Measurements from ENCODE around the gene CFAP73.
"Not testable (repeated sequence)": the region's sequence is repeated elsewhere in the genome, so short reads cannot be mapped to it uniquely, and the experiment has no call there.

Gene CFAP73

GRCh38 chr12:113113397-113113796, 36.1 kb upstream of the CFAP73 start:
- no peaks in the 10 kb centered on the region for H3K9me3 ChIP-seq (ENCODE audit: control insufficient read depth, insufficient read depth, low read length)
- H3K4me1 ChIP-seq (ENCODE audit: insufficient read depth, low read length), result peaks cover 7% of the 10 kb centered on the region; the same call in 1 of the 2 replicates
- no peak overlapping the region for H3K9ac ChIP-seq (ENCODE audit: low read depth, low read length)
- peaks cover 4% of the 10 kb centered on the region; the same call in 1 of the 2 replicates for H3K36me3 ChIP-seq (ENCODE audit: insufficient read depth, low read length)

DNA sequence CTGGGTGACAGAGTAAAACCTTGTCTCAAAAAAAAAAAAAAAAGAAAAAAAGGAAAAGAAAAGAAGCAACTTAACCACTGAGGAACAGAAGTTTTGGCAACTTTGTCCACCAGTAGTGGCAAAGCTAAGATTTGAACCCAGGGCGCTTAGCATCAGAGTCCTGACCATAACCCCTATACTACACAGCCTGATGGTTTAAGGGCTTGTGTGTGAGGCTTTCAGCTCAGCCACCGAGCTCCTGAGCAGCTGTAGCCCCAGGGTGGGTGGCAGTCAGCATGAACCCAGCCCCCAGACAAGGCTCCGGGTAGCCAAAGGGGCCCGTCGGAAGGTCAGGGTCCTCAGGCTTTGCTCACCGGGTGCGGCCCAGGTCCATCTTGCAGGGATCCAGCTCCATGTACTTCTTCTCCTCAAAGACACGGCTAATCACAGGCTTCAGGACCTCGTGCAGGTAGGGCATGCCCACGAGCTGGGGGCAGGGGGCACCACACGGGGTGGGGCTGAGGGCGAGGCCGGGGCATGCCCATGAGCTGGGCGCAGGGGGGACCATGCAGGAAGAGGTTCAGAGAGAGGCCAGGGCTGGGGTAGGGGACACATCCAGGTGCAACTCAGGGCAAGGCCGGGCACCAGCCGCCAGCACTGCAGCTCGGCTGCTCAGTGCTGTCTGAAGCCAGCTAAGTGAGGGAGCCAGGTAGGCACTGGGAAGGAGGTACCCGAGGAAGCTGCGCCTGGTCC, 34.9 kb upstream of the CFAP73 start:
- no peak overlapping the region for H3K9ac ChIP-seq (ENCODE audit: low read depth, low read length)
- no peaks in the 10 kb centered on the region for H3K9me3 ChIP-seq (ENCODE audit: control insufficient read depth, insufficient read depth, low read length)
- H3K36me3 ChIP-seq (ENCODE audit: insufficient read depth, low read length), result peaks cover 4% of the 10 kb centered on the region; the same call in 1 of the 2 replicates
- peaks cover 7% of the 10 kb centered on the region; the same call in 1 of the 2 replicates for H3K4me1 ChIP-seq (ENCODE audit: insufficient read depth, low read length)

DNA sequence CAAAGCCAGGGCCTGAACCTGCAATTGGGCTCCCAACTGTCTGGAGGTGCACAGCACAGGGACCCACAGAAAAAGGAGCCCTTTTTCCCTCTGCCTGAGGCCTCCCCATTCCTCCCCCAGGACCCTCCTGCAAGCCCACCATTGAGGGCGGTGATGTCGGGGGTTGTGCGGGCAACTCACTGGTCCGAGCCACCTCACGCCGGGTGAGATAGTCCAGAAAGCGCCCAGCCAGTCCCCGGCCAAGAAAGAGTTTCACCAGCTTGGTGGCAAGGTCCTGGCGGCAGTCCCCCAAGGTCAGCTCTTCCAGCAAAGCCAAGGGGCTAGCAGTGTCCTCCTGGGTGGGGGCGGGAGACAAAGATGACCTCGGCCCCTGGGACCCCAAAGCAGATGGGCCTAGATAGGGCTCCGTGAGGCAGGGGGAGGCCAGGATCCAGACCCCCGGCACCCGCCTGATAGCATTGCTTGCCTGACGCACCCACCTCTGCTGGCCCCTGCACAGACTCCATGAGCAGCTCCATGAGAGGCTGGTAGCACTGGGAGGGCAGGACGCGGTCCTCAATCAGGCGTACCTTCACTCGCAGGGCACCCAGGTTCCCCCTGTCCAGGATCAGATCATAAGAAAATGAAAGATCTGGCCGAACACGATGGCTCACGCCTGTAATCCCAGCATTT, 33.9 kb upstream of the CFAP73 start:
- Histone ChIP-seq H3K36me3 (ENCODE audit: insufficient read depth, low read length) (peaks cover 4% of the 10 kb centered on the region; the same call in 1 of the 2 replicates), H3K9ac (ENCODE audit: low read depth, low read length) (no peak overlapping the region), H3K9me3 (ENCODE audit: control insufficient read depth, insufficient read depth, low read length) (no peaks in the 10 kb centered on the region), H3K4me1 (ENCODE audit: insufficient read depth, low read length) (peaks cover 7% of the 10 kb centered on the region; the same call in 1 of the 2 replicates)

DNA sequence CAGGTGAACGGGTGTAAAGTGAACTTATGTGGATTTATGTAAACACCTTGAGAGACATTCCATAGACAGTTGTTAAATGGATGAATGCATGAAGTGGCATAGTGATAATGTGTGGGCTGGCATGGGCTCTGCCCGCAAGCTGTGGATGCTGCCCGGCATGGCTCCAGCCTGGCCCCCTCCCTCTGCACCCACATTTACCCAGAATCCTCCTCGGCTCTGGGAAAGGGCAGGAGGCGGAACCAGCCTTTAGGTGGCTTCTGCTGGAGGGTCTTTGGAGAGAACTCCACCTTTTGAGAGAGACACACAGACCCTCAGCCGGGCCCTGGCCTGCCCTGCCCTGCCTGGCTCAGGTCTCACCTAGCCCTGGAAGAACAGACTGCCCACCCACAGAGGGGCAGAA, 32.6 kb upstream of the CFAP73 start:
- peaks cover 4% of the 10 kb centered on the region; the same call in 1 of the 2 replicates for H3K36me3 ChIP-seq (ENCODE audit: insufficient read depth, low read length)
- H3K4me1 ChIP-seq (ENCODE audit: insufficient read depth, low read length), result peaks cover 5% of the 10 kb centered on the region; the same call in 1 of the 2 replicates
- H3K9ac ChIP-seq (ENCODE audit: low read depth, low read length), result no peak overlapping the region
- no peaks in the 10 kb centered on the region for H3K9me3 ChIP-seq (ENCODE audit: control insufficient read depth, insufficient read depth, low read length)

- not testable (repeated sequence) for H3K9me3 ChIP-seq (ENCODE audit: control insufficient read depth, insufficient read depth, low read length)
Observed at GRCh38 chr12:113117684-113118083, 31.8 kb upstream of the CFAP73 start.

DNA sequence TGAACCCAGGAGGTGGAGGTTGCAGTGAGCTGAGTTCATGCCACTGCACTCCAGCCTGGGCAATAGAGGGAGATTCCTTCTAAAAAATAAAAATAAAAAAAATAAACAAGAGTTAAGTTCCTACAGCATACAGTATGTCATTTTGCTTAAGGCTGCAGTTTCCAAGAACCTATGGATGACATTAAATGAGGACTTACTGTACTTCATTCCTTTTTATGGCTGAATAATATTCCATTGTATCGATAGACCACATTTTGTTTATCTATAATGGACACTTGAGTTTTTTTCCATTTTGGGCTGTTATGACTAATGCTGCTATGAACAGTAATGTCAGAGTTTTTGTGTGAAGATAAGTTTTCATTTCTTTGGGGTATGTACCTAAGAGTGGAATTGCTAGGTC, 31.4 kb upstream of the CFAP73 start:
- Histone ChIP-seq H3K4me1 (ENCODE audit: insufficient read depth, low read length) (no peaks in the 10 kb centered on the region), H3K9ac (ENCODE audit: low read depth, low read length) (no peak overlapping the region), H3K9me3 (ENCODE audit: control insufficient read depth, insufficient read depth, low read length) (no peaks in the 10 kb centered on the region), H3K36me3 (ENCODE audit: insufficient read depth, low read length) (peaks cover 4% of the 10 kb centered on the region; the same call in 1 of the 2 replicates)

More at GRCh38 chr12:113117684-113118083, 31.8 kb upstream of the CFAP73 start:
- not testable (repeated sequence) for H3K4me1 ChIP-seq (ENCODE audit: insufficient read depth, low read length); H3K36me3 ChIP-seq (ENCODE audit: insufficient read depth, low read length); H3K9ac ChIP-seq (ENCODE audit: low read depth, low read length)

- no peaks in the 10 kb centered on the region for H3K4me1 ChIP-seq (ENCODE audit: insufficient read depth, low read length)
- peaks cover 3% of the 10 kb centered on the region; the same call in 1 of the 2 replicates for H3K36me3 ChIP-seq (ENCODE audit: insufficient read depth, low read length)
- H3K9me3 ChIP-seq (ENCODE audit: control insufficient read depth, insufficient read depth, low read length), result no peaks in the 10 kb centered on the region
- no peak overlapping the region for H3K9ac ChIP-seq (ENCODE audit: low read depth, low read length)
Observed at GRCh38 chr12:113119980-113120669, 29.4 kb upstream of the CFAP73 start.

DNA sequence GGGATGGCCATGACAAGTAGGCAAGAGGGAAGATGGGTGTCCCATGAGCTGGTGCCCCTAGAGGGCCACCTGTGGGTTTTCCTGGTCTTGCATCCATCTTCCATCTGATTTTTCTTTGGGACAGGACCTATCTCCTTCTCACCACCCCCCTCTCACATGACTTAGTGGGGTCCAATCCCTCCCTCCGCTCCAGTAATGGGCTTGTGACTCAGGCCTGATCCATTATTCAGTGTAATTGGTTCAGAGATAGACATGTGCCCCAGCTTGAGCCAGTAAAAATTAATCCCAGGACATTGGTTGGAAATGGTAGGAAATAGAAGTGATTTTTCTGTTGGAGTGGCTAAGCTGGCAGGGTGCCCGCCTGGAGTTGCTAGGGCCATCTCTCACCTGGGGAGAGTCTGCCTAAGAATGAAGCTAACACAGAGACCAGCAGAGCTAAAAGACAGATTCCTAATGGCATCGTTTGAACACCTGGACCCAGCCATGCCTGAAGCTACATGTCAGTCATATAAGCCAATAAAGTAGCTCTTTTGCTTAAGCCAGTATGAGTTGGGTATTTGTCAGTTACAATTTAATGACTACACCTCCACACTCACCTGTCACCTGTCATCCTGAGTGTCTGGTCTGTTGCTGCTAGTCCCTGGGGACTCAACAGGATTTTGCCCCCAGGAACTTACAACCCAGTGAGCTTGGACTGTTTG, 28.7 kb upstream of the CFAP73 start:
- no peaks in the 10 kb centered on the region for H3K9me3 ChIP-seq (ENCODE audit: control insufficient read depth, insufficient read depth, low read length)
- no peak overlapping the region for H3K9ac ChIP-seq (ENCODE audit: low read depth, low read length)
- no peaks in the 10 kb centered on the region for H3K4me1 ChIP-seq (ENCODE audit: insufficient read depth, low read length)
- H3K36me3 ChIP-seq (ENCODE audit: insufficient read depth, low read length), result no peaks in the 10 kb centered on the region

GRCh38 chr12:113127791-113128199, 21.7 kb upstream of the CFAP73 start:
- H3K4me1 ChIP-seq (ENCODE audit: insufficient read depth, low read length), result no peaks in the 10 kb centered on the region
- no peak overlapping the region for H3K9ac ChIP-seq (ENCODE audit: low read depth, low read length)
- H3K9me3 ChIP-seq (ENCODE audit: control insufficient read depth, insufficient read depth, low read length), result no peaks in the 10 kb centered on the region
- H3K36me3 ChIP-seq (ENCODE audit: insufficient read depth, low read length), result no peaks in the 10 kb centered on the region

- H3K9ac ChIP-seq (ENCODE audit: low read depth, low read length), result no peak overlapping the region
- no peaks in the 10 kb centered on the region for H3K36me3 ChIP-seq (ENCODE audit: insufficient read depth, low read length)
- H3K4me1 ChIP-seq (ENCODE audit: insufficient read depth, low read length), result no peaks in the 10 kb centered on the region
- no peaks in the 10 kb centered on the region for H3K9me3 ChIP-seq (ENCODE audit: control insufficient read depth, insufficient read depth, low read length)
Observed at GRCh38 chr12:113128802-113129663, 20.5 kb upstream of the CFAP73 start.

GRCh38 chr12:113129664-113130456, 19.7 kb upstream of the CFAP73 start:
- Histone ChIP-seq H3K9ac (ENCODE audit: low read depth, low read length) (no peak overlapping the region), H3K9me3 (ENCODE audit: control insufficient read depth, insufficient read depth, low read length) (no peaks in the 10 kb centered on the region), H3K36me3 (ENCODE audit: insufficient read depth, low read length) (no peaks in the 10 kb centered on the region), H3K4me1 (ENCODE audit: insufficient read depth, low read length) (no peaks in the 10 kb centered on the region)

- H3K4me1 ChIP-seq (ENCODE audit: insufficient read depth, low read length), result no peaks in the 10 kb centered on the region
- no peaks in the 10 kb centered on the region for H3K36me3 ChIP-seq (ENCODE audit: insufficient read depth, low read length)
- no peak overlapping the region for H3K9ac ChIP-seq (ENCODE audit: low read depth, low read length)
- H3K9me3 ChIP-seq (ENCODE audit: control insufficient read depth, insufficient read depth, low read length), result no peaks in the 10 kb centered on the region
Observed at GRCh38 chr12:113130457-113131135, 18.9 kb upstream of the CFAP73 start.
